HG03571 (cell line): Measurements from ENCODE around the gene MAPK13.
"Not testable (repeated sequence)": the region's sequence is repeated elsewhere in the genome, so short reads cannot be mapped to it uniquely, and the experiment has no call there.

ENCODE experiments used
- ATAC-seq: cut with Tn5 transposase; IDR thresholded peaks from one replicate; pipeline ENCODE4 v1.9.1; 2021; ENCODE audit not compliant: unreplicated experiment

Gene MAPK13

GRCh38 chr6:36129941-36130666, at the start of gene MAPK13:
TSS of gene MAPK13 (plus strand) at chr6:36130513. CDS start at chr6:36130583, 70 bp downstream.
- no peak for ATAC-seq

- no peak for ATAC-seq
Measured at GRCh38 chr6:36082318-36082717, 48.0 kb upstream of the MAPK13 start.

- ATAC-seq = no peak
Measured at GRCh38 chr6:36083446-36083845, 46.9 kb upstream of the MAPK13 start.

GRCh38 chr6:36088204-36088603, 42.1 kb upstream of the MAPK13 start:
- ATAC-seq = not testable (repeated sequence)

- ATAC-seq = no peak
Measured at GRCh38 chr6:36089048-36089447, 41.3 kb upstream of the MAPK13 start.

GRCh38 chr6:36094238-36094637, 36.1 kb upstream of the MAPK13 start:
- ATAC-seq = no peak

GRCh38 chr6:36094753-36095496, 35.4 kb upstream of the MAPK13 start:
- ATAC-seq = peak; percentile 68

- ATAC-seq = no peak
Measured at GRCh38 chr6:36095497-36096391, 34.6 kb upstream of the MAPK13 start.

- no peak for ATAC-seq
Measured at GRCh38 chr6:36098253-36098919, 31.9 kb upstream of the MAPK13 start.

- no peak for ATAC-seq
Measured at GRCh38 chr6:36098920-36099647, 31.2 kb upstream of the MAPK13 start.

GRCh38 chr6:36099869-36100483, 30.3 kb upstream of the MAPK13 start:
- ATAC-seq = no peak

- no peak for ATAC-seq
Measured at GRCh38 chr6:36101691-36102090, 28.6 kb upstream of the MAPK13 start.

GRCh38 chr6:36102853-36103252, 27.5 kb upstream of the MAPK13 start:
- no peak for ATAC-seq

GRCh38 chr6:36104836-36105235, 25.5 kb upstream of the MAPK13 start:
- ATAC-seq = no peak

- no peak for ATAC-seq
Measured at GRCh38 chr6:36109092-36109491, 21.2 kb upstream of the MAPK13 start.

GRCh38 chr6:36110050-36110449, 20.3 kb upstream of the MAPK13 start:
- no peak for ATAC-seq

- ATAC-seq = no peak
Measured at GRCh38 chr6:36110863-36111262, 19.4 kb upstream of the MAPK13 start.

GRCh38 chr6:36111526-36111925, 18.8 kb upstream of the MAPK13 start:
- ATAC-seq = no peak

- no peak for ATAC-seq
Measured at GRCh38 chr6:36113049-36113448, 17.3 kb upstream of the MAPK13 start.

GRCh38 chr6:36113703-36114102, 16.6 kb upstream of the MAPK13 start:
- no peak for ATAC-seq
